Muscle of leg (tissue), 11 donors: ENCODE measurements around the gene ADI1. TPM values are rescaled to one million over a fixed set of nuclear protein-coding genes. Genes with fewer than 3 reads are reported as not detected.

Experiments
- DNase-seq: peaks from one replicate; pipeline ENCODE4 v3.0.0; 2013
- H3K27ac ChIP-seq: one replicate; pipeline ENCODE4 v1.5.1; 2013; ENCODE audit warnings: mild to moderate bottlenecking, low read length, control low read depth
- H3K27me3 ChIP-seq: one replicate; pipeline ENCODE4 v1.6.1; 2013; ENCODE audit warnings: low read length; ENCODE audit not compliant: control insufficient read depth, insufficient read depth
- H3K36me3 ChIP-seq: one replicate; pipeline ENCODE4 v1.6.1; 2013; ENCODE audit warnings: low read length; ENCODE audit not compliant: control insufficient read depth, insufficient read depth
- H3K4me1 ChIP-seq: one replicate; pipeline ENCODE4 v1.6.1; 2013; ENCODE audit warnings: low read length; ENCODE audit not compliant: control insufficient read depth, insufficient read depth
- H3K4me3 ChIP-seq: one replicate; pipeline ENCODE4 v1.5.1; 2013; ENCODE audit warnings: low read length, control low read depth
- H3K9me3 ChIP-seq: replicated peaks from 2 replicates; pipeline ENCODE4 v1.6.1; 2013; ENCODE audit warnings: low read depth, low read length; ENCODE audit not compliant: control insufficient read depth
- WGBS: methylation state at CpG from one replicate; pipeline ENCODE4 v1.1.5; 2013; ENCODE audit warnings: missing lambda C conversion rate; ENCODE audit not compliant: insufficient coverage; 5-methylcytosine and 5-hydroxymethylcytosine counted together
- polyA plus RNA-seq, 8 donors: library from polyadenylated mRNA; unstranded; fragments of 120-200 nt; gene quantifications; one replicate each; pipeline versions ENCODE4 v1.2.1 to v1.2.3, GENCODE V29; 2013; ENCODE audit warnings: inconsistent platforms in 1 of 8, low replicate concordance in 1 of 8; ENCODE audit not compliant: insufficient read length in 8 of 8, insufficient read depth in 1 of 8
- total RNA-seq: library from RNA; stranded (reverse); fragments of 120-200 nt; gene quantifications from one replicate; pipeline ENCODE4 v1.2.4, GENCODE V29; 2013

Gene ADI1
- total and polyA plus RNA-seq, 9 donors, result 48.5 to 66.1 (median 56.3) TPM

DNA sequence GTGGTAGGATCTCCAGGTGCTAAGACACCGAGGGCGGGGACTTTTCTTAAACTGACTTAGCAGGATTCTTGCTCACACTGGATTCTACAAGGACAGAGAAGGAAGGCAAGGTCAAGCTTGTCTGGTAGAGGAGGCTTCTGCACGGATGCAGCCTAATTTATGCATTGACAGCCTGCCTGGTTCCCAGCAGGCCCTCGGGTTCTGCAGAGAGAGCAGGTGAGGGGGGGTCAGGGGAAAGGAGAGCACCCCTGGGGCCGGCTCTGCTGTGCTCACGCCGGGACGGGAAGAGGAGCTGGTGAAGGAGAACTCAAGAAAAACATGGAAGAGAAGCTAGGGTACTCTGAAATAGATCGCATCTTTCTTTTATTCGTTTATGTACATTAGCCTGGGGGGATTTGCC lies 46.4 kb downstream of the ADI1 start:
- DNase-seq, result no peak
- Histone ChIP-seq H3K4me3 (no peak overlapping the region), H3K9me3 (no peaks in the 10 kb centered on the region), H3K27me3 (no peaks in the 10 kb centered on the region), H3K4me1 (peaks cover 60% of the 10 kb centered on the region), H3K27ac (peak overlapping the region; percentile 29), H3K36me3 (peaks cover 58% of the 10 kb centered on the region)
- WGBS, result 48% methylated on average over 5 of the region's 10 CpGs

DNA sequence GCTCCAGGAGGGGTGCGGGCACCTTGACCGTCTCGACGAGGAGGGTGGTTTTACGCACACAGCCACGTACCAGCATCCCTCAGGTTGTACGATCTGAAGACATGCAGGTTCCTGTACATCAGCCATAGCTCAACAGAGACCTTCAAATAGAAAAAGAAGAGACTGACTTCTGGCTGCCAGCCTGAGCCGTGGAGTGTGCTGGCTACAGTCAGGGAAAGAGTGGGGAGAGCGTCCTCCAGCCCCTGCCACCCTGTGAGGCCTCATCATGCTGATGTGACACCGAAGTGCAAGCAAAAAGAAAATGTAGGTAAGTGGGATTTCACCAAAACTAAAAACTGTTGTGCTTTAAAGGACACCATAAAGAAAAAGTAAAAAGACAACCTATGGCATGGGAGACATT lies 47.0 kb downstream of the ADI1 start:
- no peak for DNase-seq
- H3K9me3 ChIP-seq, result no peaks in the 10 kb centered on the region
- H3K27ac ChIP-seq, result peak overlapping the region; percentile 85
- WGBS, result 91% methylated on average over 8 of the region's 10 CpGs
- no peak overlapping the region for H3K4me3 ChIP-seq
- H3K4me1 ChIP-seq, result peaks cover 60% of the 10 kb centered on the region
- H3K27me3 ChIP-seq, result no peaks in the 10 kb centered on the region
- H3K36me3 ChIP-seq, result peaks cover 62% of the 10 kb centered on the region

GRCh38 chr2:3470856-3471737 lies 48.2 kb downstream of the ADI1 start:
- Histone ChIP-seq H3K27ac (peak overlapping the region; percentile 85), H3K36me3 (peaks cover 67% of the 10 kb centered on the region), H3K4me1 (peaks cover 56% of the 10 kb centered on the region), H3K27me3 (no peaks in the 10 kb centered on the region), H3K9me3 (no peaks in the 10 kb centered on the region), H3K4me3 (no peak overlapping the region)
- peak; percentile 57 for DNase-seq
- WGBS, result 75% methylated on average over 6 of the region's 17 CpGs

DNA sequence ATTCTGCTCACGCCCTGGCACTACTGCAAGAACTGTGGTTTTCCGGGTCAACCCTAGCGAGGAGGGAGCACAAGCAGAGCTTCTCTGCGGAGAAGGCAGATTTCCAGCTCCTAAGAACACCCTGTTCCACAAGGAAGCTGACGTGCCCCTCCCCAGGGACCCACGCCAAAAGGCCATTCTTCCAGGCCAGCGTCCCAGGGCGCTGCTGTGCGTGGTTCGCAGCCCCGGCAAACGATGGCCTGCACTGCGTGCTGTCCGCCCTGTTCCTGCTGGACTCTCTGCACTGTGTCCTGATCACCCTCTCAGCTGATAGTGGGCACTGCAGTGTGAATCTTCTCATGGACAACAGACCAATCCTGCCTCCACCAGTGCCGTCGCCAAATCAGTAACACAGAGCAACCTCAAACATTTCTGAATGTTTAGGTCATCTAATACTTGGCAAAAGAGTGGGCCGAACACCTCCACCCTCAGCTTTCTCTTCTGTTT lies 49.1 kb downstream of the ADI1 start:
- H3K9me3 ChIP-seq, result no peaks in the 10 kb centered on the region
- no peaks in the 10 kb centered on the region for H3K27me3 ChIP-seq
- H3K4me3 ChIP-seq, result no peak overlapping the region
- peak; percentile 39 for DNase-seq
- H3K27ac ChIP-seq, result peak overlapping the region; percentile 85
- H3K4me1 ChIP-seq, result peaks cover 56% of the 10 kb centered on the region
- H3K36me3 ChIP-seq, result peaks cover 75% of the 10 kb centered on the region
- WGBS, result 83% methylated on average over 14 of the region's 17 CpGs

DNA sequence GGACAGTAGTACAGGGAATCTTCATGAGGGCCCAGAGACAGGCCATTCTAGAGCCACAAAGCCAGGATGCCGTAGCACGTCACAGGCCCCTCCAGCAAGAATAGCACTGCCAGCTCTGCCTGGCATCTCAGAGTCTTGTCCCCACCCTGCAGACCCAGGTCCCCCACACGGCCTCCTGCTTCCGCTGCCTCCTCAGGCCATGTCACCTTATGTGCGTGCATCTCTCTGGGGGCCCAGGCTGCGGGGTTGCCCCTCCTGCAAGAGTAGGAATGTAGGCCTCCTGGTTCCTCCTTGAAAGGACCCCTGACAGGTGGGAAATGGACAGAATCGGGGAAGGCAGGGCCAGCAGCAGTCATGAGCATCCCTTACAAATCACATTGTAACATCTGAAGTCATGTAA lies 49.8 kb downstream of the ADI1 start:
- 91% methylated on average over 5 of the region's 7 CpGs for WGBS
- Histone ChIP-seq H3K36me3 (peaks cover 82% of the 10 kb centered on the region), H3K27ac (no peak overlapping the region), H3K27me3 (no peaks in the 10 kb centered on the region), H3K4me3 (no peak overlapping the region), H3K9me3 (no peaks in the 10 kb centered on the region), H3K4me1 (peaks cover 54% of the 10 kb centered on the region)
- no peak for DNase-seq

- no peak overlapping the region for H3K4me3 ChIP-seq
- no peaks in the 10 kb centered on the region for H3K9me3 ChIP-seq
- H3K27me3 ChIP-seq, result no peaks in the 10 kb centered on the region
- peaks cover 79% of the 10 kb centered on the region for H3K36me3 ChIP-seq
- 93% methylated on average over 25 of the region's 31 CpGs for WGBS
- peaks cover 58% of the 10 kb centered on the region for H3K4me1 ChIP-seq
- DNase-seq, result no peak
- H3K27ac ChIP-seq, result no peak overlapping the region
Measured at GRCh38 chr2:3468296-3468988, 50.9 kb downstream of the ADI1 start.

GRCh38 chr2:3467654-3468053 lies 51.7 kb downstream of the ADI1 start:
- Histone ChIP-seq H3K27ac (no peak overlapping the region), H3K4me3 (no peak overlapping the region), H3K4me1 (peaks cover 54% of the 10 kb centered on the region), H3K36me3 (peaks cover 77% of the 10 kb centered on the region), H3K27me3 (no peaks in the 10 kb centered on the region), H3K9me3 (no peaks in the 10 kb centered on the region)
- no peak for DNase-seq
- 91% methylated on average over 15 of the region's 15 CpGs for WGBS

DNA sequence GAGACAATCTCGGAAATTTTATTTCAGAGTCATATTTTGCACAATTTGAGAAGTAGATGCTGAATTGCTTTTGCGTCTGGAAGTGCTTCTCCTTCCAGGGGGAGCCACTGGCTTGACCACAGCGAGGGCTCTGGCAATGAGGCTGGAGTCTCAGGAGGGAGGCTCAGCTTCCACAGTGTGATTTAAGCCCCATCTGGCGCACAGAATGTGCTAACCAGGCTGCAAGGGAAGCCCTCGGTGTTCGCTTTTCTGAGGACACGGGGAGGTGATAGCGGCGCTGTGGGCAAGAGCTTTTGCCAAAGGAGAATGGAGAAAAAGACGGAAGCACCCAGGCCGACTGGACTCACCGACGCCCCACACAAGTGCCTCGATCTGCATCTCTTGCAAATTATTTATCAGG lies 52.4 kb downstream of the ADI1 start:
- Histone ChIP-seq H3K9me3 (no peaks in the 10 kb centered on the region), H3K36me3 (peaks cover 71% of the 10 kb centered on the region), H3K4me3 (no peak overlapping the region), H3K27ac (no peak overlapping the region), H3K4me1 (peaks cover 50% of the 10 kb centered on the region), H3K27me3 (no peaks in the 10 kb centered on the region)
- DNase-seq, result peak; percentile 41
- 60% methylated on average over 9 of the region's 14 CpGs for whole genome bisulfite sequencing

GRCh38 chr2:3466482-3466863 lies 52.9 kb downstream of the ADI1 start:
- peak overlapping the region; percentile 65 for H3K27ac ChIP-seq
- 70% methylated on average over 8 of the region's 9 CpGs for WGBS
- no peak overlapping the region for H3K4me3 ChIP-seq
- no peaks in the 10 kb centered on the region for H3K27me3 ChIP-seq
- H3K9me3 ChIP-seq, result no peaks in the 10 kb centered on the region
- DNase-seq, result no peak
- H3K36me3 ChIP-seq, result peaks cover 68% of the 10 kb centered on the region
- H3K4me1 ChIP-seq, result peaks cover 50% of the 10 kb centered on the region

DNA sequence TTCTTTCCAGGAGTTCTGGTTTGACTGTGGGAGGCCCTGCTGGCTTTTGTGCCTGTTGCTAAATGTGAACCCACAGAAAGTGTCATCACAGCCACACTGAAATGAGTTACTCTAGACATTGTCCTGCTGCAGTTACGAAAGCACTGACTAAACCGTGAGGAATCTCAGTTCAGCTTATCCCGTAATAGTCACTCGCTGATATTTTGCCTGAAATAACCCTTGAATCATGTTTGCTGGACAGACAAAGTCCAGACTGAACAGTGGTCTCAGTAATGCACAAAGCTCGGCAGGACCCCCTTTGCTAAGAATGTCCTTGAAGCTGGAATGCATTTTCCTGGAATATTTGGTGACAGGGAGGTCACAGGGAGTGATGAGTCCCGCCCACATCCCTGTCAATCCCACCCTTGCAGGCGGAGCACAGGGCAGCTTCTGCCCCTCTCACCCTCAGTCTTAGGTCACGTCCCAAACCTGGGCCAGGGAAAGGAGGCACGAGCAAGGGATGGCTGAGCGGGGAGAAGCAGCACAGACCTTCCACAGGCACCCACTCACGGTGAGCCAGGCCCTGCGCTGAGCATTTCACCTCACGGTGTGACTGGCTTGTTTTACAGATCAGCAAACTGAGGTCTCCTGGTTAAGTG lies 53.4 kb downstream of the ADI1 start:
- peaks cover 65% of the 10 kb centered on the region for H3K36me3 ChIP-seq
- H3K4me1 ChIP-seq, result peaks cover 45% of the 10 kb centered on the region
- H3K27me3 ChIP-seq, result no peaks in the 10 kb centered on the region
- H3K4me3 ChIP-seq, result no peak overlapping the region
- 80% methylated on average over 11 of the region's 13 CpGs for WGBS
- no peaks in the 10 kb centered on the region for H3K9me3 ChIP-seq
- no peak for DNase-seq
- H3K27ac ChIP-seq, result peak overlapping the region; percentile 65
